SHP77 (cell line): Measurements from ENCODE around the gene TTC28.

Source experiments
- DNase-seq, 2 experiments: peaks; one replicate each; lab custom pipeline; 2025; lab: John Stamatoyannopoulos, UW

Gene TTC28

DNA sequence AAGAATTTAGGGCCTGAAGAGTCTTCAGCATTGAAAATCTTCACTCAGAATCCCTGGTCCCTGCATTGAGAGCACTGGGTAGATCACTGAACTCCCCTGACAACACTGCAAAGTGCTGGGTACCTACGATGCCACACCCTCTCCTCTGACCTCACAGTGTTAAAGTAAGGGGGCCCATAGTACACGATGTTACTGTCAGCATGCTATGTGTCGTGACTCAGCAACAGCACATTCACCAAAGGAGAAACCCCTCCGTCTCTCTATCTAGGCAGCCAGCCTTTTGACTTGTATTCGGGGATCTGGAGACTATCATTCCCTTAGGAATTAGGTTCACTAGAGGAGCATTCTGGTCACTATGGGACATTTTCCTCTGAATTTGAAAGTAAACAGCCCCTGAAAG is 693.2 kb downstream of the TTC28 start:
- DNase-seq, result no peak

DNA sequence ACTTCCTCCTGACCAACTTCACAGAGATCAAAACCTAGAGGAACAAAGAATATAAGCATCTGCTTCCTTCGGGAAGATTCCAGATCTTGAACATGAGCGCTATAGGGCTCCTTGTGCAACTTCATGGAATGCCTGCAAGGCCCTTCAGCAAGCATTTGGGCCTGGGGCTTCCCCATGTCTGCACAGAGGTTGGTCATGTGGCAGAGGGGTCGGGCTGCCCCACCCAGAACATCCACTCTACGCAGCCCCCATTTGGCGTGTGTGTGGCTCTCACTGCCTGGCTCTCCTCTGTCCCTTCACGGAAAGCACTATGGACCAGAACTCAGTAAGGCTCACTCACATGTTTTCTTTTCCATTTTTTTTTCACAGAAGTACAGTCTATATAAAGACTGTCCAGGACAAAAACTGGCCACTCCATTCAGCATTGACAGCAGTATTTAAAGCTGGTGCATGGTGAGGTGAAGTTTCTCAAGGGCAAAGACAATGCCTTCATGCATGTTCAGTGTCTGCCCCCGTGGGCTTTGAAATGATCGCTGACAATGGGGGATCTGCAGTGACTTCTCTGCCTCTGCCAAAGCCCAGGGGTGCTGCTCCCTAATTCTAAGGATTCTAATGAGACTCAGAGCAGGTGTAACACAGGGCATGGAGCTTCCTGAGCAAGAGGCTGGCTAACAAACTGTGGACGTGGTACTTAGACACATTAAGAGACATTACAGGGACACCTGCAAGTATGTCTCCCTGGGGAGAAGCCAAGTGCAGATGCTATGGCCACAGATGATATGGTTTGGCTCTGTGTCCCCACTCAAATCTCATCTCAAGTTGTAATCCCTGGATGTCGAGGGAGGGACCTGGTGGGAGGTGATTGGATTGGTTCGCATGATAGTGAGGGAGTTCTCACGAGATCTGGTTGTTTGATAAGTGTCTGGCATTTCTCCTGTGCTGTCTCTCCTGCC is 694.0 kb downstream of the TTC28 start:
- DNase-seq, result no peak

DNA sequence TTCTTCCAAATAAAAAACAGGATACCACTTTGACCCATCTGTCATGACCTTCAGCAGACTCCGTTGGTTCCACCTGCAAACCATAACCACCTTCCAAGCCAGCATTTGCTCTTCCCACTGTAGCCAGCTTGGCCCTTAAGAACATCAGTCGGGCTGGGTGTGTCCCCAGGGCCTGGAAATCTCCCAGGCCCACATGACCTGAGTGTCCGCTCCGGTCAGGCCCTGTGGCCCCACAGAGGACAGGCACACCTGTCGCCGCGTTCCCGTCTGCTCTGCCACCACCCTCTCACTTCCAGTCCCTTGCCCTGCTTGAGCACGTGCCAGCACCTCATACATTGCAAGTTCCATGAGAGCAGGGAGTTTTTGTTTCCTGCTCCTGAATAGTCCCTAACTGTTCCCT is 694.9 kb downstream of the TTC28 start:
- DNase-seq, result no peak

DNA sequence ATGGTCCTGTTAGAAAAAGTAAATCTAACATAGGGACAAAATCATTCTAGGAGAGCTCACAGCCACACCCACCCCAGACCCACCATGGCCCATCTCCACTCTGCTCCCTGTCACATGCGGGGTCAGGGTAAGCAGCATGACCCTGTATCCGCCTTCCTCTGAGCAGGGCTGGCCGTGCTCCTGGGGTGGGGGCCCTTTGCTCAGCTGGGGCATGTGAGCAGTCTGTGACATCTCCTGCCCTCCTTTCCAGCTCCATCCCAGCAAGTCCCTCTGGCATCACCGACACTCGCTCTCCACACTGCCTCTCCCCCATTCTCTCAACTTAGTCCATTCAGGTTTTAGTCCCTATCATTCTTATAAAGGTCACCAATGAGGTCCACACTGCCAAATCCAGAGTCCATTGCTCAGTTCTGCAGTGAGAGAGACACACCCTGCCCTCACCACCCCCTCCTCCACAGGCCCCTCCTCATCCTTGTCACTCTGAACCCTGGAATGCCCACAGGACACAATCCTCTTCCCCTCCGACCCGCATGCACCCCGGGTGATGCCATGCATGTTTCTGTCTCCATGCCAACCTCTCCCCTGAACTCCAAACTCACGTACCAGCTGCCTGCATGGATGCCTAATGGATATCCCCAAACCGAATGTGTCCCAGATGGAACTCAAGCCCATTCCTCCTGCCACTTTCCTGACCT is 695.5 kb downstream of the TTC28 start:
- DNase-seq, result no peak

DNA sequence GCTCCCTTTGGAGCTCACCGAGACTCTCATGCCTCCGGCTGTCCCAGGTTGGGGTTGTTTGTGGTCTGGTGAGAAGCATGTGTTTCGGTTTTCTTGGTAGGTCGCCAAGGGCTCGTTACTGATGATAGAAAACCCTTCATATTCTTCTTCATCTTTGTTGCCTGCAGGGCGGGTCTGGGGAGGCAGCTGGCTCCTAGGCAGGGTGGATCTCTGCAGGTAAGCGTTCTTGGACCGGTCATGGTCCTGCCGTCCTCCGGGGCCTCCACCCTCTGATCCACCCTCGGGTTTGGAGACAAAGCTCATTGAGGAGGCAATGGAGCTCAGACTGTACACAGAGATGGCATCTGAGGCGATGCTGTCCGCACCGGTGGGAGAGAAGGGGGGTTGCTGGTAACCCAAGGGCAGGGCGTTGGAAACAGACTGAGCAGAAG is 696.3 kb downstream of the TTC28 start:
- DNase-seq, result no peak

DNA sequence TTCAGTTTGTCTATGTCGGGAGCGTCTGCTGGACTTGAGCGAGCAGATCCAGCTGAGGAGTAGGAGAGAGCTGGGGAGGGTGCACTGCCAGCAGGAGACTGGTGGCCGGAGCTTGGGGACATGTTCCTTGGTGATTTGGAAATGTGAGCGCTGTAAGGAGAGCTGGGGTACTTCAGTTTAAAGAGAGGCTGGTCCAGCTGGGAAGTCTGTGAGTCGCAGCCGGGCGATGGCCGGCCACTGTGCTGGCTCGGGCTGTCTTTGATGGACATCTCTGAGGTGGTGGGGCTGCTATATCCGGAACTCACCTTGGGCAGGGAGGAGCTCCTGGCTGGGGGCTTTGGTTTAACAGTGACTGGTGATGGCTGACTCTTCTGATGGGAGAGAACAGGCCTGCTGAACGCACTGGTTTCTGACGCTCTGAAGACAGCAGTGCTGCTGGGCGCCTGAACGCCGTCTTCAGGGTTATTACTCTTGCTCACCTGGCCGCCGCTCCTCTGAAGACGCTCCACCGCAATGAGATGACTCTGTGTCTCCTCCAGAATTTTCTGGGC is 696.9 kb downstream of the TTC28 start:
- DNase-seq, result no peak

DNA sequence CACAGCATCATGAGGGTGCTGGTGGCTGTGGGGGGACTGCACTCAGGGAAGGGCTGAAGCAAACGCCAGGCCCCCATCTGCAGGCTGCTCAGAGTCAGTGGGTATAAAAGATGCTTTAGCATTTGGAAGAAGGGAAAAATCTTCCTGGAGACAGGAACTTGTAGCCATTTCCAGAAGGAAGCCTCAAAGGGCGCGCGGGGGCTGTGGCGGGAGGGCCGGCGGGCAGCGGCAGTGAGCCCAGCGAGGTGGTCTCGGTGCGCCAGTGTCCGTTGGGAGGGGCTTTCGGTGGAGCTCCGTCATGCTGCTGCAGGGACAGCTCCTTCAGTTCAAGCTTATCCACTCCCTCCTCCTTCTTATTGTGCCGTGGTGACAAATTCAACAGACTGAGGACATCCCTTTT is 697.5 kb downstream of the TTC28 start:
- no peak for DNase-seq

DNA sequence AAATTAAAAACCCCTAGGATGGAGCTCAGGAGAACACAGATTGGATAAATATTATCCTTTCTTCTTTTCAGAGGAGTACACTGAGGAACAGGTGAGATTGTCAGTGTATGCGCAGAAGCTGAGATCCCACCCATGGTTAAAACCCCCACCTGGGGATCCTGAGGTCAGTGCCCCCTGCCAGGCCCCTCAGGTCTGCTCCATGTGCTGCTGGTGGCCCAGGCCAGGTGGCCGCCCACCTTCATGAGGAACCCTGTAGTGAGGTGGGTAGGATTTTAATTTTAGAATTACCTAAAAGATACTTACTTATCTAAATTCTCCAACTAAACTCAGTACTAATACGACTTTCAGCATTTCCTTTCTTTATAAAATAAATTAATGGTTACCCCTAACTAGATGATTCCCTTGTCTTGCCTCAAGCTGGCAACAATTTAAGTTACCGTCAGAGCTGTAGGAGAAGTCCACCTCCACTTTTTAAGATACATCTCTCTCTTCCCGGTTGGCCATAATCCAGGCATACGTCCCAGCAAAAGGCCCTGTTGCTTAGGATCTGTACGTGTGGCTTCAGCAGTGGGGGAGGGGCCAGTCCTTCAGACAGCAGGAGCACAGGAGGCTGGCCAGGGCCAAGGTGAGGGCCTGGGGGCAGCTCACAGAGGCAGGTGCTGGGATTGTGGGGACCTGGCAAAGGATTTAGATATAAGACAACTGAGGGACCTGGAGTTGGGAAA is 699.1 kb downstream of the TTC28 start:
- no peak for DNase-seq

DNA sequence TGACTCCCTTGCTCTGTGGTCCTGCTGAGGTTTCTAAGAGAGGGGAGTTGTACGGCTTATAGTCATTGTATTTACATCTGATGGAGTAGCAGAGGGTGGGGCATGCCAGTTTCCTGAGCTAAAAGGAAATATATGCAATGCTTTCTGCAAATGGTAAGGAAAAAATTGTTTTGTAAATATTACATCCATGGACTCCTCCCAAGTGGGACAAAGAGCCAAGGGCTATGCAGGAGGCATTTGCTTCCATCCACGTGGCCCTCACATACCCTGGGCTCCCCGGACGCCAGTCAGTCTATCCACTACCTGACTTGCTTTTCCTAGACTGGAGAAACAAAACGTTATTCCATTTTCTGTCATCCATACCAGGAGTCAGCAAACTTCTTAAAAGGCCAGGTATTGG is 700.8 kb downstream of the TTC28 start:
- DNase-seq, result no peak

DNA sequence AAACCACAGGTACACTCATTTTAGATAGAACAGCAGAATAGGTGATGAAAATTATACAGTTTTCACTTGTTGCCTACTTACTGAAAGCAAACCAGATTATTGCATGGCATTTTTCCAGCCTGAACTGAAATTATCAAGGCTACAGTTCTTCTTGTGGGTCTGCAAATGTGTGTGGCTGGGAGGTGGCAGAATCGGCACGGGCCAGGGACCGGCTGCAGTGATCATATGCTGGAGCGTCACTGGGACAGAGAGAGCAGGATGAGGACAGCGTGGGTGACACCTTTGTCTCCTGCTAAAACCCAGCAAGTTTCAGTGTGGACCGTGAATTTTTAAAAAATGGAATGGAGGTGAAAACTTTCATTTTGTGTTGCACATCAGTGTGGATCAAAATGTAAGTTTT is 701.3 kb downstream of the TTC28 start:
- no peak for DNase-seq

DNA sequence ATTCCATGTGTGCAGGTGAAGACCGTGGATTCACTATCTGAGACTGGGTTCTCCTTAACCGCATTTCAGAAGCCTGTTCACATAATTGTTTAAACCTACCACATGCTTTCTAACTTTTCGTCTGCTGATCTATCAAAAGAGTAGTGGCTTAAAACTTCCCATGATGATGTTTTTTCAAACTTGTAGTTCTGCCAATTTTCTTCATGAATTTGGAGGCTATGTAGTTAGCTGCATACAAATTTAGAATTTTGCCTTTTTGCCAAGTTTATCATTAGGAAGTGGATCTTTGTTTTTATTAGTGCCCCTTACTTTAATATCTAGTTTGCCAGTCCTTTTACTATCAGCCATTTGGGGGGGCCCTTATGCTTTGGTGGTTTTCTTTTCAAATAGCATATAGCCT is 703.1 kb downstream of the TTC28 start:
- DNase-seq, result no peak

DNA sequence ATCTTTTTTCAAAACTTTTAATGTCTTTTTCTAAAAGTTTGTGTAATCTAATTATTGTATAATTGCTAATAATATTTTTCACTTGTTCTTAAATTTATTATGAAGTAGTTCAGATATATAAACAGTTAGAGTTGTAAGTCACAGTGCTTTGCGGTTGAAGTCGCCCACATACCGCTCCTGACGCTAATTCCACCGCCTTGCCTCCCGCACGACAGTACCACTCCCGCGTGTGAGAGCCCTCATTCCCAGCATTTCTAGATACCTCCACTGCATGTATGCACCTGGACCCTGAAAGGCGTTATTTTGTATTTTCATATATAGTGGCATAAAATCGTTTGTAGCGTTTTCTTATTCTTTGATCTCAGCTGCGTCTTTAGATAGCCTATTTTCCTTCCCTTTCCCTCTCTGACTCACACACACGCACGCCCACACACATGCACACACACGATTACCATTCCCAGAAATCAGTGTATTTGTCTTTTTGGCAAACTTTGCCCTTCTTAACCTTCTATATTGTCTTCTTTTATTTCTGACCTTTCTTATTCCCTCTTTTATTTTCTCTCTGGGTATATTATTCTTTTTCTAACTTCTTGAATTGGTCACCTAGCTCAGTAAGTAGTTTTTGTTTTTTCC is 704.1 kb downstream of the TTC28 start:
- no peak for DNase-seq

DNA sequence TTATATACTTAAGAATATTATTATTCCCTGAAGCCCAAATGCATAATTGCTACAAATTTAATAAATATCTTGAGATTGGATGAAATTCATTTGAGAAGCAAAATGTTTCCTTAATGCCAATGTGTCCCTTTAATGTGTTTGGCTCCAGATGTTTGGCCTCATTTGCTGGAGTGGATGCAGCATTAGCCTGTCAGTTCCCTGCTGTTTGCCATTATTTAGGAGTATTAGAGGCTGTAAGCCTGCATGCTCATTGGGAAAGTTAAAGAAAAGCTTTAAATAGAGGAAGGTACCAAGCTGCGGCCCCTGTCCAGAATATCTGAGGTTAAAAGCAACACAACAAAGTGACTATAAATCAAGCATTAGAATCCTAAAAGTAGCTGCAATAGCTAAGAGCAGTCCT is 705.8 kb downstream of the TTC28 start:
- DNase-seq, result no peak

DNA sequence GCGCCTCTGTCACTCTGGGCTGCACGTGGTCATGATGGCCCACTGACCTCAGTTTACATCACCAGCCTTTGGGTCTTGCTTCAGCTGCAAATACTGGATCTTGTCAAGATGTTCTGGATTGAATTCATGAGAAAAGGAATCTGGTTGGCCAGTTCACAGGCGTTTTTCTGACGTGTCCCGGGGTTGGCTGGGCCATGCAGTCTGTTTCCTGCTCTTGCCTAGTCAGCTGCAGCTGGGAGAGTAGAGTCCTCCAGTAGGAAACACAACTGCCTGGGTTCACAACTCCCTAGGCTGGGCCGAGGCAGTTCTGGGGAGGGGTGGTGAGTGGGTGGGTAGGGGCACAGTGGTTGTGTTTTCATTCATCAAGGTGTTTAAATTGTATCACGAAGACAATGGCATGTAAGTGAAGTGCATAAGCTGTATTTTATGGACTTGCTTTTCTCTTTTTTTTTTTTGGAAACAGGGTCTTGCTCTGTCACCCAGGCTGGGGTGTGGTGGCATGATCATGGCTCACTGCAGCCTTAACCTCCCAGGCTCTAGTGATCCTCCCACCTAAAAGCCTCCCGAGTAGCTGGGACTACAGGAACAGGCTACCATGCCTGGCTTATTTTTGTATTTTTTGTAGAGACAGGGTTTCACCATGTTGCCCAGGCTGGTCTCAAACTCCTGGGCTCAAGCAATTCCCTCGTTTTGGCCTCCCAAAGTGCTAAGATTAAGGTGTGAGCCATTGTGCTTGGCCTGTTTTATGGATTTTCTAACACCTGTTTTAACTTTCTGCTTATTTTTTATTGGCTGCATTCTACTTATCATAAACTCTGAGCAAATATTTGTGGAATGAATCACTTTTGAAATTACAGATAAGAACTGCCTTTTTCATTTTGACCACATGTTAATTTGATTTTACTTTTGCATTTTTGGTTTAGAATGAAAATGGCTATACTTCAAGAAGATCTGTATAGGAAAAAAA is 706.6 kb downstream of the TTC28 start:
- DNase-seq, result no peak

DNA sequence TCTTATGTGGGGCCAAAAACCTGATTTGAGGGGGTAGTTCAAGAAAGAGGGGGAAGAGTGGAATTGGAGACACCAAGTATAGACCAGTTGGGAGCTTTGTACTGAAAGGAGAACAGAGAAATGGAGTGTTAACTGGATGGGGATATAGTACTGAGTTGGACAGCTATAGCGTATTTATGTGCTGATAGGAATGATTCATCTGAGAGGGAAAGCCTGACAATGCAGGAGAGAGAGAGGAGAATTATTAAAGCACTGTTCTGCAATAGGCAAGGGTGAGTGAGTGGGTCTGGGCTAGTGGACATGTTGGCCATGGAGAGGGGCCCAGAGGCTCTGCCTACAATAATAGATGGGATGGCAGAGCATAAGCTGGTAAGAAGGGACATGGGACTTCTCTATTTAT is 707.7 kb downstream of the TTC28 start:
- no peak for DNase-seq

DNA sequence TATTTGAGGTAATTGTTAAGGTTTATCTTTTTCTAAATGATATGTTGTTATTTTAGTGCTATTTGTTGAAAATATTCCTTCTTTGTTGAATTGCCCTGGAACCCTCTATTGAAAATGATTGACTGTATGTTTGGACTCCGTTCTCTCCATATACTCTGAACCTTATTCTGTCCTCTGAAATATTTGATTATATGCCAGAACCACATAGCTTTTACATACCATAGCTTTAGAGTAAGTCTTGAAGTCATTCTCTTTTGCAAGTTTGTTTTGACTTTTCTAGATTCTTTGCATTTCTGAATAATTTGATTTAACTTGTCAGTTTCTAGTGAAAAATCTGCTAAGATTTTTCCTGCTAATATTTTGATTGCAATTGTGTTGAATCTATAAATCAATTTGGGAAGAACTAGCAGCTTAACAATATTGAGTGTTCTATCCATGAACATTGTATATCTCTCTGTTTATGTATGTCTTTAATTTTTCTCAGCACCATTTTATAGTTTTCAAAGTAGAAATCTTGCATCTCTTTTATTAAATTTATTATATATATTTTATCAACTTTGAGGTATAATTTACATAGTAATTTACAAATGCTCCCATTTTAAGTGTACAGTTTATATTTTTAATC is 708.9 kb downstream of the TTC28 start:
- DNase-seq, result no peak

DNA sequence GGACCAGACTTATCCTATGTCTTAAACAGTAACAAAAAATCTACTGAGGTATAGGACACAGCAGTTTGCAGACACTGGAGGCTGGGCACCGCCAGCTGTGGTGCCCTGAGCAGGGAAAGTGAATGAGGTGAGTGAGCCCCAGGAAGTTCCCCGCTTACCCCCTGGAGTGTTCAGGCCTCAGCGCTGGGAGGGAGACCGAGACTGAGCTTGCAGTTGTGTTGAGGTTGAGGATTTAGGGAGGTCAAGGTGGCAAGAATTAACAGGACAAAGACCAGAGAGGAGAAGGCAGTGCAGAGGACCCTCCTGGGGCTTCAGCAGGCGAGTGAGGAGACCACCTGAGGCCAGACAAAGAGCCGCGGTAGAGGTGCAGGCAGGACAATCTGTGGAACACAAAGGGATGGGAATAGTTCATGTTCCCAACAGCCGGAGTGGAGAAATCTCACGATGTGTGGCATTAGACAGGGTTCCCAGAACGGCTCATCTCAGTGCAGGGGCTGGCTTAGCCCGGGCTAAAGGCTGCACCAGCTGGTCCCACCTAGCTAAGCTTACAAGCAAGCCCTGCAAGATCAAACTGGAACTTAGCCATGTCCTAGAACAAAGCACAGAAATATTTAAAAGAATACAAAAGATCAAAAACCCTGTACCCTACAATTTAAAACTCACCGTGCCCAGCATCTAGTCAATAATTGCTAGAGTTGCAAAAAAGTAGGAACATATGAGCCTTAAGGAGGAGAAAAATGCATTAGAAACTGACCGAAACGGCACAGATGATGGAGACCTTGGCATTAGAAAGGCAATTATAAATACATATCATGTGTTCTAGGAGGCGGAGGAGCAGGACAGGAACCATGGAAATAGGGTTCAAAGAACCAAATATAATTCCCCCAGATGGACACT is 713.2 kb downstream of the TTC28 start:
- DNase-seq, result no peak

DNA sequence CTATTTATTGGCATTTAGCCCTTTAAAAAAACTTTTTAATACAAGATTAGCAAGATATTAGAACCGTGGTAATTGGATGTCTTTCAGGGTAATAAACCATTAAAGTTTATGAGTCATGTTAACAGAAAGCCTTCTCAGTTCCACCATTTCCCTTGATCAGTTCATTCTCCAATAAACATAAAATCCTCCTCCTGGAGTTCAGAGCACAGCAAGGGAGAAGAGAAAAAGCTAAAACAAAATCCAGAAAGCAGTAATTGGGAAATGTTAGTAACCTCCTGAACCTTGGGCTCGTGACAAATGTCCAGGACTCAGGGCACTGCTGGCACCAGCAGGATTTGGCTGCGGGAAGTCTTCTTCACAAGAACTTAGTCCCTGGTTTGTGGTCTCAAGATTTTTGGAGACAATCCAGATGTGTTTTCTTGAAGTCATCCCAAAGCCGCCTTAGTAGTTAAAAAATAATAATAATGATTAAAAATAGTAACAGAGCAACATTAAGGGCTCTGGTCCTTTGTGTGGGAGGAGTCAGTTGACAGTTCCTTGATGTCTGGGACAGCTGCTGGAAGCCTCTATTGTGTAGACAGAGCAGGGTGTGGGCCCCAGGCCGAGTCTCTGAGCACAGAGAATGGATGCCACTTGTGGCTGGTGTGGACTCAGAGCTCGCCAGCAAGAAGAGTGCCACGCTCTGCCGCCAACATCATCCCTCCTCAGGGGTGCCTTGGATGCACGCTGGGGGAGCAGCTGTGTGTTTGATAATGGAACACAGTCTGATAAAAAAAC is 717.2 kb downstream of the TTC28 start:
- DNase-seq, result peak in 1 of 2 experiments; percentile 3
